ENCODE data around the gene TOB1.

GRCh38 chr17:50850640-50851039 lies 15.5 kb downstream of the TOB1 start:
- TF ChIP-seq CTCF (IDR thresholded peaks at IDR 0.05) = no peak
- TF ChIP-seq EZH2 (IDR thresholded peaks at IDR 0.05; ENCODE audit: borderline replicate concordance, insufficient read depth, low read depth, low read length, poor library complexity, severe bottlenecking) = no peak
